ENCODE data around the gene XKR3. TPM values are rescaled to one million over a fixed set of nuclear protein-coding genes. Genes with fewer than 3 reads are reported as not detected.

XKR3 gene
- total and polyA plus RNA-seq, 8 donors: not detected

GRCh38 chr22:16807109-16807508 lies 18.1 kb downstream of the XKR3 start:
- 24 to 32% methylated on average over 2 of the region's 2 CpGs for WGBS, 2 donors
- H3K36me3 ChIP-seq: no peaks in the 10 kb centered on the region
- no peaks in the 10 kb centered on the region for H3K9me3 ChIP-seq
- H3K27ac ChIP-seq: no peak overlapping the region
- FAIRE-seq (no peak), ATAC-seq (no peak), DNase-seq (no peak)
- no peaks in the 10 kb centered on the region for H3K27me3 ChIP-seq
- intact Hi-C loops (cut with DNase I): no loop called here
- no peak for TF ChIP-seq CTCF (IDR thresholded peaks at IDR 0.05)
- no peaks in the 10 kb centered on the region for H3K4me1 ChIP-seq
- no peak overlapping the region for H3K4me3 ChIP-seq

- TF ChIP-seq CTCF (IDR thresholded peaks at IDR 0.05): no peak
- 66 to 79% methylated on average over 5 of the region's 5 CpGs for WGBS, 2 donors
- Histone ChIP-seq H3K4me1 (no peaks in the 10 kb centered on the region), H3K4me3 (no peak overlapping the region), H3K27me3 (no peaks in the 10 kb centered on the region), H3K27ac (no peak overlapping the region), H3K36me3 (no peaks in the 10 kb centered on the region), H3K9me3 (no peaks in the 10 kb centered on the region)
- ATAC-seq (no peak), FAIRE-seq (no peak), DNase-seq (no peak)
- intact Hi-C loops (cut with DNase I): no loop called here
Measured at GRCh38 chr22:16806401-16806800, 18.8 kb downstream of the XKR3 start.

GRCh38 chr22:16804882-16805281 lies 20.3 kb downstream of the XKR3 start:
- no peak for TF ChIP-seq CTCF (IDR thresholded peaks at IDR 0.05)
- no peak overlapping the region for H3K27ac ChIP-seq
- no peaks in the 10 kb centered on the region for H3K4me1 ChIP-seq
- WGBS, 2 donors: 30 to 50% methylated on average over 2 of the region's 2 CpGs
- H3K27me3 ChIP-seq: no peaks in the 10 kb centered on the region
- H3K4me3 ChIP-seq: no peak overlapping the region
- H3K9me3 ChIP-seq: no peaks in the 10 kb centered on the region
- intact Hi-C loops (cut with DNase I): no loop called here
- ATAC-seq: no peak
- no peaks in the 10 kb centered on the region for H3K36me3 ChIP-seq
- no peak for FAIRE-seq
- DNase-seq: no peak

- intact Hi-C loops (cut with DNase I): no loop called here
- DNase-seq (no peak), ATAC-seq (no peak), FAIRE-seq (no peak)
- Histone ChIP-seq H3K9me3 (no peaks in the 10 kb centered on the region), H3K27ac (no peak overlapping the region), H3K4me1 (no peaks in the 10 kb centered on the region), H3K4me3 (no peak overlapping the region), H3K27me3 (no peaks in the 10 kb centered on the region), H3K36me3 (no peaks in the 10 kb centered on the region)
- WGBS, 2 donors: 50 to 66% methylated on average over 4 of the region's 4 CpGs
- no peak for TF ChIP-seq CTCF (IDR thresholded peaks at IDR 0.05)
Measured at GRCh38 chr22:16803255-16803917, 21.8 kb downstream of the XKR3 start.

- FAIRE-seq (no peak), ATAC-seq (no peak), DNase-seq (no peak)
- H3K4me3 ChIP-seq: no peak overlapping the region
- 60 to 80% methylated on average over 3 of the region's 3 CpGs for WGBS, 2 donors
- no peaks in the 10 kb centered on the region for H3K4me1 ChIP-seq
- no peaks in the 10 kb centered on the region for H3K36me3 ChIP-seq
- no peak for TF ChIP-seq CTCF (IDR thresholded peaks at IDR 0.05)
- H3K27me3 ChIP-seq: no peaks in the 10 kb centered on the region
- H3K9me3 ChIP-seq: no peaks in the 10 kb centered on the region
- intact Hi-C loops (cut with DNase I): no loop called here
- no peak overlapping the region for H3K27ac ChIP-seq
Measured at GRCh38 chr22:16801571-16801970, 23.6 kb downstream of the XKR3 start.
